Osteocyte (in vitro differentiated cells): Measurements from ENCODE around the gene CASS4. TPM values are rescaled to one million over a fixed set of nuclear protein-coding genes. Genes with fewer than 3 reads are reported as not detected.

Experiments used
- DNase-seq: peaks from one replicate; pipeline ENCODE4 v3.0.0; 2021; ENCODE audit warnings: mixed read lengths; ENCODE audit not compliant: unreplicated experiment; ENCODE audit errors: extremely low spot score
- H3K27ac Mint-ChIP-seq: one replicate; pipeline ENCODE4 v1.8.0; 2021; ENCODE audit warnings: mild to moderate bottlenecking, mixed read lengths; ENCODE audit not compliant: unreplicated experiment
- H3K27me3 Mint-ChIP-seq: one replicate; pipeline ENCODE4 v1.8.0; 2021; ENCODE audit warnings: mixed read lengths; ENCODE audit not compliant: unreplicated experiment
- H3K36me3 Mint-ChIP-seq: one replicate; pipeline ENCODE4 v1.8.0; 2021; ENCODE audit warnings: mixed read lengths; ENCODE audit not compliant: unreplicated experiment
- H3K4me1 Mint-ChIP-seq: one replicate; pipeline ENCODE4 v1.8.0; 2021; ENCODE audit warnings: mixed read lengths; ENCODE audit not compliant: unreplicated experiment
- H3K4me3 Mint-ChIP-seq: one replicate; pipeline ENCODE4 v1.8.0; 2021; ENCODE audit warnings: mild to moderate bottlenecking, moderate library complexity, mixed read lengths; ENCODE audit not compliant: unreplicated experiment
- H3K9me3 Mint-ChIP-seq: one replicate; pipeline ENCODE4 v1.8.0; 2021; ENCODE audit warnings: mixed read lengths; ENCODE audit not compliant: unreplicated experiment
- total RNA-seq: library from RNA; stranded (reverse); gene quantifications from 2 replicates; pipeline ENCODE4 v1.2.1, GENCODE V29; 2021
- TF ChIP-seq, protein P1 (sequence below): fragments of 200-600 bp; sonication (generic); IDR thresholded peaks from 2 replicates; pipeline ENCODE4 v1.5.0; 2021; ENCODE audit warnings: antibody characterized with exemption, mild to moderate bottlenecking, moderate library complexity

CASS4 gene
- total RNA-seq, 1 donor from 2014 or later, result not detected

DNA sequence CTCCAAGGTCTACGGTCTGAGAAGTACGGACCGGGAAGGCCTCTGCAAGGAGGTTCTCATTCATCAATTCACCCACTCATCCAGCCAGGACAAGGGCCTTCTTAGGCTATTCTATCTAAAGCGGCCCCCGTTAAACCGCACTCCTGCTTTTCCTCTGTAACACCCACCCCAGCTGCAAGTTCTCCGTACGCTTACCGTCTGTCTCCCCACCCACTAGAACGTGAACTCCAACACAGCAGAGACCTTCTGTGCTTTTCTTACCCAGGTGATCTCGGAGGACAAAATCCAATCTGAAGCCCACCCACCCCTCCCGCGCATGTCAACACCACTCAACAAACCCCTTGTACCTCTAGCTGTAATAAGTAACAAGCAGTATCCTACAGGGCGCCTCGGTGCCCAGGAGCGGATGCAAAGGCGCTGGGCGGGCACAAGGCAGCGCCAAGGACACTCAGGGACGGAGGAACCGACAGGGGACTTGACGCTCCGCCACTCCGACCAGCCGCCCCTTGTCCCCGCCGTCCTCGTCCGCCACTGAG, 20.4 kb upstream of the CASS4 start:
- DNase-seq, result no peak
- Mint-ChIP-seq H3K27me3 (no peaks in the 10 kb centered on the region), H3K4me1 (peaks cover 31% of the 10 kb centered on the region), H3K9me3 (no peaks in the 10 kb centered on the region), H3K4me3 (no peak overlapping the region), H3K27ac (no peak overlapping the region), H3K36me3 (no peaks in the 10 kb centered on the region)
- TF ChIP-seq, protein P1, sequence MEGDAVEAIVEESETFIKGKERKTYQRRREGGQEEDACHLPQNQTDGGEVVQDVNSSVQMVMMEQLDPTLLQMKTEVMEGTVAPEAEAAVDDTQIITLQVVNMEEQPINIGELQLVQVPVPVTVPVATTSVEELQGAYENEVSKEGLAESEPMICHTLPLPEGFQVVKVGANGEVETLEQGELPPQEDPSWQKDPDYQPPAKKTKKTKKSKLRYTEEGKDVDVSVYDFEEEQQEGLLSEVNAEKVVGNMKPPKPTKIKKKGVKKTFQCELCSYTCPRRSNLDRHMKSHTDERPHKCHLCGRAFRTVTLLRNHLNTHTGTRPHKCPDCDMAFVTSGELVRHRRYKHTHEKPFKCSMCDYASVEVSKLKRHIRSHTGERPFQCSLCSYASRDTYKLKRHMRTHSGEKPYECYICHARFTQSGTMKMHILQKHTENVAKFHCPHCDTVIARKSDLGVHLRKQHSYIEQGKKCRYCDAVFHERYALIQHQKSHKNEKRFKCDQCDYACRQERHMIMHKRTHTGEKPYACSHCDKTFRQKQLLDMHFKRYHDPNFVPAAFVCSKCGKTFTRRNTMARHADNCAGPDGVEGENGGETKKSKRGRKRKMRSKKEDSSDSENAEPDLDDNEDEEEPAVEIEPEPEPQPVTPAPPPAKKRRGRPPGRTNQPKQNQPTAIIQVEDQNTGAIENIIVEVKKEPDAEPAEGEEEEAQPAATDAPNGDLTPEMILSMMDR, result no peak

DNA sequence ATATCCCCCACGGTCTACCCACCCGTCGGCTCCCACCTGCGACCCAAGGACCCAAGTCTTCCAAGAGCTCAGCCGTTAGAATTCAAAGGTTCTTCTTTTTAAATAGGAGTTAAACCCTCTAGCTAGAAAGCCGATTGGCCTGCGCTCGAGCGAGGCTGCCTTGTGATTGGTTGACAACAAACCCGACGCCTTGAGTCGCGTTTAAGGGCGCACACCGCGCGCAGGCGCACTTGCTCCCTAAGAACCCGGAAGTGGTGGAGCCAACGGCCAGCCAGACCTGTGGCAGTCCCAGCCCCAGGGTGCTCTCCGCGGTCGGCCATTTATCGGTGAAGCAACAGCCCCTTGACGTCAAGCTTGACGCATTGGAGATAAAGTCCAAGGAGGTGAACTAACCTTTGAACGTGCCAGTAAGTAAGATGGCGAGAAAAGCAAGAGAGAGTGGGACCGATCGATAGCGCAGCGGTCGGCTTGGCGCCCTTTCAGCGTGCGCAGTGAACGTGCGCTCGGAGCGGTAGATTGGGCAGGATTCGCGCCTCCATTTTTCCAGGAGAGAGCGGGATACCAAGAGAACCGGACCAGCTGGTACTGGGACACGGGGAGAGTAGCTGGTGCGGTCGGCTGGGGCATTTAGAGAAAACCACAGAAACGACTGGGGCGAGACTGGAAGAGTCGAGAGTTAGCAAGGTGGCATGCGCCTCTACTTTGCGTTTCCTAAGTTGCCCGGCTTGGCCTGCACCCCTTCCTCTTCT, 19.8 kb upstream of the CASS4 start, which contains the start of the genes AURKA and CSTF1:
AURKA (minus strand) TSS at position 84 of the 749 bp plus-strand sequence. CDS start 4,018 bp downstream, outside the sequence.
CSTF1 (plus strand) TSS at position 514 of the 749 bp plus-strand sequence. CDS start 2,908 bp downstream, outside the sequence.
- TF ChIP-seq, protein P1, result no peak
- Mint-ChIP-seq H3K4me3 (no peak within 1 kb of the TSS), H3K9me3 (no peaks in the 10 kb centered on the region), H3K27me3 (no peaks in the 10 kb centered on the region), H3K4me1 (peaks cover 31% of the 10 kb centered on the region), H3K27ac (peak within 1 kb of the TSS; percentile 53), H3K36me3 (peaks cover 6% of the 10 kb centered on the region)
- DNase-seq, result peak; percentile 100

DNA sequence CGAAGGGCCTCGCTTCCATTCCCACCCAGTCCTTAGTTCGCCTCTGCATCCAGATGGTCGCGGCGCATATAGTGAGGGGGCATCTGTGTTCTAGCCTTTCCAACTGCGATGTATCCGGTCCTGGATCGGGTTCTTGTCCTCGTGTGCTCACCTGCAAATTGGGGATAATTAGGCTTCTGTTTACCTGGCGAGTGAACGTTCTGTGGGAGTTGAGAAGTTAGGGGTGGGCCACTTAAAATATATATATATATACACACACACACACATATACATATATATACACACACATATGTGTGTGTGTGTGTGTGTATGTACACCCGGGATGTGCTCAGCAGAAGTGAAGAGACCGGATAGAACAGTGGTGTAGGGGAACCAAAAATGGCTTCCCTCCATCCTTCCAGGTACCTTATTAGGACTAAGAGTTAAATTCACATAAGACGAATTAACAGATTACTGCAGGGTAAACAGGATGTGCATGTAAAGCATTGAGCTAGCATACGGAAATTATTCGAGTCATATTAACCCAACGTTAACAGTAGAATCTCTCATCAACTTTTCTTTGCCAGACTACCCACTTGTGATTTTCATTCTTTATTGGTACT, 19.1 kb upstream of the CASS4 start:
- Mint-ChIP-seq H3K9me3 (no peaks in the 10 kb centered on the region), H3K4me1 (peaks cover 31% of the 10 kb centered on the region), H3K4me3 (no peak overlapping the region), H3K27me3 (no peaks in the 10 kb centered on the region), H3K27ac (peak overlapping the region; percentile 53), H3K36me3 (peaks cover 13% of the 10 kb centered on the region)
- no peak for DNase-seq
- TF ChIP-seq, protein P1, result no peak

DNA sequence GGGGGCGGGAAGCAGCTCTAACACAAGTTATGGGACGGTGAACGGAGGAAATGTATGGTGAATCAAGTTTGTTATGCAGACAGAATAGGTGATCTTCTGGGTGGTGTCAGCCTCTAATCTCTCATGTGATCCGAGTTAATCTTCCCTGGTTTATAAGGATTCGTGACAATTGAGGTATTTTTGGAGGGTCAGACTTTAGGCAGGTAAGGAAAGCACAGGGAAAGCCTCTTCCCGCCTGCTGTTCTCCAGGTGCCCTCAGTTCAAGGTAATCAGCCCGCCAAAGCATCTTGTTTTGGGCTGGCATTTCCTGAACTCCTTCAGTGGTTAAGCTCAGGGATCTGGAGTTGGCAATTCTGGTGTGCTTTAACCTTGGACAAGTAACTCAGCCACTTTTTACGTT, 18.4 kb upstream of the CASS4 start:
- H3K27ac Mint-ChIP-seq, result peak overlapping the region; percentile 46
- H3K9me3 Mint-ChIP-seq, result no peaks in the 10 kb centered on the region
- no peak overlapping the region for H3K4me3 Mint-ChIP-seq

More for the DNA sequence above, 18.4 kb upstream of the CASS4 start:
- no peak for DNase-seq
- peaks cover 18% of the 10 kb centered on the region for H3K36me3 Mint-ChIP-seq
- TF ChIP-seq, protein P1, result no peak
- peaks cover 31% of the 10 kb centered on the region for H3K4me1 Mint-ChIP-seq
- H3K27me3 Mint-ChIP-seq, result no peaks in the 10 kb centered on the region
